H4 (cell line): Measurements from ENCODE around the gene HLA-DRB5. TPM values are rescaled to one million over a fixed set of nuclear protein-coding genes. Genes with fewer than 3 reads are reported as not detected.
"Not testable (repeated sequence)": the region's sequence is repeated elsewhere in the genome, so short reads cannot be mapped to it uniquely, and the experiment has no call there.

Source experiments
- DNase-seq: peaks from one replicate; pipeline ENCODE4 v3.0.0-alpha.2; 2015; ENCODE audit warnings: low spot score
- total RNA-seq: library from RNA; depleted of rRNA; stranded (reverse); fragments of >200 nt; shearing (Covaris generic); gene quantifications from 2 replicates; pipeline ENCODE4 v1.2.3, GENCODE V29; 2014; rRNA removed

The HLA-DRB5 gene
- total RNA-seq: not detected in 2 replicates

DNA sequence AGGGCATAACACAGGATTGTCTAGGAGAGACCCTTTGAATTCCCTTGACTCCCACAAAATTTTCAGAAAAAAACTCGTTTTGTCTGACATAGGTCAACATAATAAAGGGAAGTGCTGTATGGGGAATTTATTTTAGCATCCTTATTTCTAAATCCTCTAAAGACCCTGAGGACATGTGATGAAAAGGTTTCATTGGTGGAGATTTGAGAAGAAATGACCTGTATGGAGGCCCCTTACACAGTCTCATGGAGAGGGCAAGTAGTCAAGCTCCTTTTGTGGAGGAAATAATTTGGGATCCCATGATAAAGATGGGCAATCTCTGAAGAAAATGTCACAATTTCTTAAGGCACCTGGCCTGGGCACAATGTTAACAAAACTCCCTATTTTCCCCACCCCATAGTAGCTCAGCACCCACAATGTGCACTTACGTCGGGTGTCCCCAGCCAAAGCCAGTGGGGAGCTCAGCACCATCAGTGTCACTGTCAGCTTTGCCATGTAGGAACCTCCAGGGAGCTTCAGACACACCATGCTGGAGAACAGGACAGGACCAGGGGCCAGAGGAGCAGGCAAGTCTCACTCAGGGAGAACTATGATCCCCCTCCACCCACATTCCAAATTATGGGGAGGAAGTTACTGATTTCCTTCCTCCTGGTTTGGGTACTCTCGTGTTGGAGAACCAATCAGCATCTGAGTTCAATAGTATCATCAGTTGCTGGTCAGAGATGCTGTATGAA is at the start of gene HLA-DRB5:
TSS of gene HLA-DRB5 (minus strand) at position 591 of the 734 bp plus-strand sequence. CDS start at position 528, 63 bp downstream.
- DNase-seq: no peak

DNA sequence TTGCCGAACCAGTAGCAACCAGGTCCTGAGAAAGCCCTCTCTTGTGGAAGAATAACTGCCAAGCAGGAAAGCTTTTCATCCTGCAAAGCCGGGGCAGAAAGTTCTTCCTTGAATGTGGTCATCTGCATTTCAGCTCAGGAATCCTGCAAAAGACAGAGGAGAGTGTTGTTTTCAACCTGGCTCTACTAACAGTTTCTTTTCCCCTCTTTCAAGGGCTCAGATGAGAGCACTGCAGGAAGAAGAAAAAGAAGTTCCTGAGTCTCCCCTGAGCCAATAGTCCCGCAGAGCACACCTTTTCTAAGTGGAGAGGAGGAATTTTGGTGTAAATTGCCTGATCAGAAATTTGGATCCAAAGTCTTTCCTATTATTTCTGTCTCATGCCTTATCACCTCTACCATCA is 48.9 kb upstream of the HLA-DRB5 start:
- no peak for DNase-seq

DNA sequence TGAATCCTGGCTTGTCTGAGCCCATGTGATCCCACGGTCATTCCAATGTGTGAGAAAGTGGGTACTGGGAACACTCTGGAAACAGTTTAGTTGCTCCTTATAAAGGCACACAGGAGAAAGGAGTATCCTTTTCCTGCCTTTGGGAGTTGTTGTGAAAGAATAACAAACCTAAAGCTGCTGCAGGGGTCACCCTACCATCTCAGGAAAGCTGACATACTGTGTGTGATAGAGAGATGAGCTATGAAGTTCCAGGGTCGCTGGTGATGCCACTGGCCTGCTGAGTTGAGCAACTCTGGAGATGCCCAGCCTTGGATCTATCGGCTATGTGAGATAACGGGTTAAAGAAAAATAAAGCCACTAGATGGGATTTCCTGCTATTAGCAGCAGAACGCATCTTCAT is 47.4 kb upstream of the HLA-DRB5 start:
- DNase-seq: not testable (repeated sequence)

DNA sequence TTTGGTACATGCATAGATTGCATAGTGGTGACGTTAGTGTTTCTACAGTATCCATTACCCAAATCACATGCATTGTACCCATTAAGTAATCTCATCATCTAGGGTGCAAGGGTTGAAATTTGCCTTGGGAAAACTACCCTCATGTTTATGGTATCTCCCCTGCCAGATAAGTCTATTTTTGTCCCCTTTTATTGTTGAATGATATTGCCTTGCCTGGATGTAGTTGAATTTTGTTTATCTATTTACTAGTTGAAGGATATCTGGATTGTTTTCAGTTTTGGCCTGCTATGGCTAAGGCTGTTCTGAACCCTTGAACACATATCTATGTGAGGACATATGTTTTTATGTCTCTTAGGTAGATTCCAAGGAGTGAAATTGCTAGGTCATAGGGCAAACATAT is 46.2 kb upstream of the HLA-DRB5 start:
- DNase-seq: no peak

DNA sequence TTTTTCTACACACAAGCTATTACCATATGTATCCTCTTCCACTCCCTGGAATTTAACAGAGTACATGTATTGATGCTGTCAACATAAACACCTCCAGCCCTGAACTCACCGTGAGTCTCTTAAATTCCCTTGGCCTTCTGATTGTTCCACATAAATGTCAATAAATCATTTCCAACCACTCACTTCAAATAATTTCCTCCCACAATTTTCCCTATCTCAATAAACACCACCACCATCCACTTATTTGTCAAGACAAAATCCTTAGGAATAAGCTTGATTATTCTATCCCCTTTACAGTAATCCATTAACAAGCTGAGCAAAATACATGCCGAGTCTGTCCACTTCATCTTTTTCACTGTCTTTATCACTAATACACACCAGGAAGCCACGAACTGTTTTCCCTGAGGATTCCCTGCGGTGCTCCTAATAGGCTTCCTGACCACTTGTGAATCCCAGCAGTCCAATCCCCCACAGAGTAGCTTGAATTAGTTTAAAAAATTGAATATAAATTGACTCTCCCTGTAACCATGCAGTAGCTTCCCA is 40.3 kb upstream of the HLA-DRB5 start:
- DNase-seq: no peak

DNA sequence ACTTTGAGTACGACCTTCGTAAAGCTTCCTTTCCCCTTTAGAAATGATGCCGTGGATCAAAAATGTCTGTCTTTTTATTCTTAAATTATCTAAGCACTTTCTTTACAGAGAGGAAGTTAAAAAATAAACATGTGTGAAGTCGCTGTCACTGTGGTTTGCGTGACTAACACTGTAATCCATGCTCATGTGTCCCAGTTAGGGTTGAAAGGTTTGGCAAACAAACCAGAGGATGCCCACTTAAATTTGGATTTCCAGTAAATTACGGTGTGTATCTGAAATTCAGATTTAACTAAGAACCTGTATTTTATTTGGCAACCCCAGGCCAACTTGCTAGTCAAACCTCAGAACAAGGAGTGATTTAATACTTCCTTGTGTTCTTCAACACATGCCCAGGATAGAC is 38.5 kb upstream of the HLA-DRB5 start:
- DNase-seq: no peak

DNA sequence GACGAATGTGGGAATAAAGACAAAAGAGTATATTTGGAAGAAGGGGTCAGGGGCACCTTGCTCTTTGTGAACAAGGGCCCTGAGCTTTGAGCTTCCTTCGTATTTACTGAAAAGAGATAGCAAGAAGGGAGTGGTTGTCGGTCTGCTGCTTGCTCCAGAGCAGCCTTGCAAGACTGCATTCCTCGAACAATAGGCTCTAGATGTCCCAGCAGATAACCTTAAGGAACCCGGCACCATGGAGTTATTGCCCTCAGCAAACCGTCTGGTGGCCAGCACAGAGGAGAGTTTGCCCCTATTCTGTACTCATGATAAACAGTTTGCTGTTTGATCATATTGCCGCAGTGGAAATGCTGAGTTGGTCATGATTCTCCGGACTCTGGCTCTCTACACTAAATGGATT is 36.9 kb upstream of the HLA-DRB5 start:
- no peak for DNase-seq

DNA sequence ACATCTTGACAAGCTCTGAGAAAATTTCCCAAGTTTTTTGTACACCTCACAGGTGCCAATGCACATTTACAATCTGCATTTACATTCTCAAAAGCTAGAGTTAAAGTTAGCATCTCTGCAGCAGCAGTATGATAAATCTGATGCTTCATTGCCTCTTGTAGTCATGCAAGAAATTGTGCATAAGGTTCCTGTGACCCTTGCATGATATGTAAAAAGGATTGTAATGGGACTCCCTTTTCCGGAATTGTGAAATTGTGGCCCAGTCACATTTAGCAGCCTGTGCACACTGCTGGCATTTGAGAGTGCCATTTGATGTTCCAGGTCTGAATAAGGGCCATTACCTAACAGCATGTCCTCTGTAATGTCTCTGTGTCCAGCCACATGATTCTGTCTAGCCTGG is 35.4 kb upstream of the HLA-DRB5 start:
- DNase-seq: no peak

DNA sequence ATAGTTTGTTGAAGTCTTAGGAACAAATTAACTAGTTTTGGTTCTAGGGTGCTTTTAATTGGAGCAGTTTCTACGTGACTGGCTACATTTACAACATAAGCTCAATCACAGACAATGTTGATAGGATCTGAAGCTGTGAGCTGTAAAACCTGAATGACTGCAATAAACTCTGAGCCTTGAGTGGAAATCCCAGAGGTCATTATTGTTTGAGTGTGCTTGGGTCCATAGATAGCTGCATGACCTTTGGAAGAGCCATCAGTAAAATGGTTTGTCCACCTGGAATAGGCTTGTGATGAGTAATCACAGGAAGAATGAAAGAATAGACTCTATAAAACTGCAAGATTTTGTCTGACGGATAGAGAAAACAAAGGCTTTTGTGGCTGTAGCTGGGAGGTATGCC is 32.9 kb upstream of the HLA-DRB5 start:
- DNase-seq: no peak

DNA sequence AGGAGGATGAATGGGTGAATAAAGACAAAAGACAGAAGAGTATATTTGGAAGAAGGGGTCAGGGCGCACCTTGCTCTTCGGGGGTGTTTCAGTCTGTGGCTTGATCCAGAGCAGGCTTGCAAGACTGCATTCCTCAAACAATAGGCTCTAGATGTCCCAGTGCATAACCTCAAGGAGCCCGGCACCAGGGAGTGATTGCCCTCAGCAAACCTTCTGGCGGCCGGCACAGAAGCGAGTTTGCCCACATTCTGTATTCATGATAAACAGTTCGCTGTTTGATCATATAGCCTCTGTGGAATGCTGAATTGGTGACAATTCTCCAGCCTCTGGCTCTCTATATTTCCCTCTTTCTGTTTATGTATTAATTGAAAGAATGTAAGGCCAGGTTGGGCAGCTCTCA is 29.7 kb upstream of the HLA-DRB5 start:
- DNase-seq: no peak

DNA sequence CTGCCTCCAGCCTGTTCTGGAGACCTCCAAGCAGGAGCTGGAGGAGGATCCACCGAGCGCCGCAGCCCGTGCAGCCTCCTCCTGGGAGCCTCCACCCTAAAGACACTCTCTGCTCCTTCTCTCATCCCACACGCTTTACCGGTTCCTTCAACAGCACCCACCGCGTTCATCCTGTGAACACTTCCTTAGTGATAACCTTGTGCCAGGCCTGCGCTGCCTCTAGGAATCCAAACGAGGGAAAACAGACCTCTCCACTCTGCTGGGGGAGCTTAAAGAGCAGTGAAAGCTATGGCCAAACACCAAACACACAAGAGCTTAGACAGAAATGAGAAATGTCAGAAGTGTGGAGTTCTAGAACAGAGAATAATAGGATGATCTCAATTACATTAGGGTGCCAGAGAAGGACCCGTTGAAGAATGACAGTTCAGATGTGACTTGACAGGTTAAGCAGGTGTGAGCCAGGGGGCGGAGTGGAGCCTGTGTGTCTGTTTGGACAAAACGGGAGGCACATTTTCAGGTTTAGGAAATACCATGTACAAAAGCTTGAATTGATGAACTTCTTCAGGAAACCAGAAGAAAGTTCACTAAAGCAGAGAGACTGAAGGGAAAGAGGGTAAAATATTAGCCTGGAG is 28.5 kb upstream of the HLA-DRB5 start:
- DNase-seq: no peak

DNA sequence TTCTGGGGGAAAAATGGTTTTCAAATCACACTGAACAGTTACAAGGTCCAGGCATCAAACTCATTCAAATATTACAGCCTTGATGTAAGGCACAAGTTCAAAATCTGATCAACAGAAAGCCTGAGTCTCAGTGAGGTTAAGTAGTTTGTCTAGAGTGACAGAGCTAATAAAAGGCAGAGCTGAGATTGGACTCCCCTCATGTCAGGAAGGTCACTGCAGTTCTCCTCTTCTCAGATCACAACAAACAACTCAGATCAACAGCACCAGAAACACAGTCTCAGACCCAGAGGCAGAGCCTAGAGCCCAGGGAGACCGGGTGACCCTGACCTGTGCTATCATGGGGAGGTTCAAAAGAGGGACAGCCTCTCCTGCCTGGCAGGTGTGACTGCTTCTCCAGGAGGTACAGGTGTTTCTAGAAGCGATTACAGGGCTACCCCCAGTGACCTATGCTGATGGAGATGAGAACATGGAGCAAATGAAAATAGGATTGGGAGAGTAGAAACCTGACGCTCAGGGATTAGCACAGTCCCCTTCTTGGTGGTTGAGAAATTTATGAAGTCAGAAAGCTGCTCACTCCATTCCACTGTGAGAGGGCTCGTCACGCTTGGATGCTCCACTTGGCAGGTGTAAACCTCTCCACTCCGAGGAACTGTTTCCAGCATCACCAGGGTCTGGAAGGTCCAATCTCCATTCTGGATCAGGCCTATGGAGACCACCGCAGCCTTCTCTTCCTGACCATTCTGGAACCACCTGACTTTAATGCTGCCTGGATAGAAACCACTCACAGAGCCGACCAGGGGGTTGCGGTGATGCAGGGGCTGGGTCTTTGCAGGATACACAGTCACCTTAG is 24.3 kb upstream of the HLA-DRB5 start:
- DNase-seq: no peak

DNA sequence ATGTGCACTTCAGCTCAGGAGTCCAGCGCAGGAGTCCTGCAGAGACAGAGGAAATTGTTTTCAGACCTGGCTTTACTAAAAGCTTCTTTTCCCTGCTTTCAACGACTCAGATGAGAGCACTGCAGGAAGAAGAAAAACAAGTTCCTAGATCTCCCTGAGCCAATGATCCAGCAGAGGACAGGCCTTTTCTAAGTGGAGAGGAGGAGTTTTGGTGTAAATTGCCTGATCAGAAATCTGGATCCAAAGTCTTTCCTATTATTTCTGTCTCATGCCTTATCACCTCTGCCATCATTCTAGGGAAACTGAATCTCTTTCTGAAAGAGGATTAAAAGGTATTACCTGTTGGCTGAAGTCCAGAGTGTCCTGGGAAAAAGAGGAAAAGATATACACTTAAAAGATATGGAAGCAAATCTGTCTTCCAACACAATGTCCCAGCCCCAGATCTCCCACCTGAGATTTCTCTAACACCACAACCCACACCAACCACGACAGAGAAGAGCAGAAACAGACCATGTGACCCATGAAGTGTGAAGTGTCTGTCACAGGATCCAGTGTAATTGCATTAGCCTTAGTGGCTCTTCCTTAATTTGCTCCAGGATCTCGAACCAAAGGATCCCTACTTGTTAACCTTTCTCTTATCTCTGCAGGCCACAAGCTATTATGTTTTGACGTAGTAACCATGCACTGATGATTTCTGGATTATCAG is 23.1 kb upstream of the HLA-DRB5 start:
- no peak for DNase-seq

DNA sequence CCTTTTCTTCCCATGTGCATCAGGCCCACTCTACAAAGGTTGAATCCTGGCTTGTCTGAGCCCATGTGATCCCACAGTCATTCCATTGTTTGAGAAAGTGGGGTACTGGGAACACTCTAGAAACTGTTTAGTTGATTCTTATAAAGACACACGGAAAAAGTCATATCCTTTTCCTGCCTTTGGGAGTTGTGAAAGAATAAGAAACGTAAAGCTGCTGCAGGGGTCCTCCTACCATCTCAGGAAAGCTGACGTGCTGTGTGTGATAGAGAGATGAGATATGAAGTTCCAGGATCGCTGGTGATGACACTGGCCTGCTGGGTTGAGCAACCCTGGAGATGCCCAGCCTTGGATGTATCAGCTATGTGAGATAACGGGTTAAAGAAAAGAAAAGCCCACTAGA is 21.3 kb upstream of the HLA-DRB5 start:
- no peak for DNase-seq

DNA sequence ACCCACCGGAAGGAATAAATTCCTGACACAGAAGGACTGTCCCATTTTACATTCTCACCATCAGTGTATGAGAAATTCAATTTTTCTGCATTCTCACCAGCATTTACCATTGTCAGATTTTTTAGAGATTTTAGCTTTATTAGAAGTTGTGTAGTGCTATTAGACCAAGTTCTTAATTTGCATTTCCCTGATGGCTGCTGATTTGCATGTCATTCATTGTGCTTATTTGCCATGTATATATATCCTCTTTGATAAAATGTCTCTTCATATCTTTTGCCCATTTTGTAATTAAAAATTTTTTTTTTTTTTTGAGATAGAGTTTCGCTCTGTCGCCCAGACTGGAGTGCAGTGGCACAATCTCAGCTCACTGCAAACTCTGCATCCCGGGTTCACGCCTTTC is 9.8 kb upstream of the HLA-DRB5 start:
- DNase-seq: no peak

DNA sequence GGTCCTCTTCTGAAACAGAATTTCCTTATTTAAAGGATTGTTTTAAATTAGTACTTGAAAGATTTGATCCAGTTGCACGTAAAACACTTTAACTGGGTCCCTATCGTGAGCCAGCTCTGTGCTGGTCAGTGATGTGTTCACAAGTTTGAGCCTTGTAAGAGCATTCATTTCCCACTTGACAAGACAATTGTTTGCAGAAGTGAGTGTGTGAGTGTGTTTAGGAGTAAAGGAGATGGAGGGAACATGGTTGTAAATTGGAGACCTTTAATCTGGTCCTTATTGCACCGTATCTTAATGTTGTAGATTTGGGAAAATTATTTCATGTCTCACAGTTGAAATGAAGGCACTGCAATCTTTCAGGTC is 325 bp upstream of the HLA-DRB5 start:
- not testable (repeated sequence) for DNase-seq

DNA sequence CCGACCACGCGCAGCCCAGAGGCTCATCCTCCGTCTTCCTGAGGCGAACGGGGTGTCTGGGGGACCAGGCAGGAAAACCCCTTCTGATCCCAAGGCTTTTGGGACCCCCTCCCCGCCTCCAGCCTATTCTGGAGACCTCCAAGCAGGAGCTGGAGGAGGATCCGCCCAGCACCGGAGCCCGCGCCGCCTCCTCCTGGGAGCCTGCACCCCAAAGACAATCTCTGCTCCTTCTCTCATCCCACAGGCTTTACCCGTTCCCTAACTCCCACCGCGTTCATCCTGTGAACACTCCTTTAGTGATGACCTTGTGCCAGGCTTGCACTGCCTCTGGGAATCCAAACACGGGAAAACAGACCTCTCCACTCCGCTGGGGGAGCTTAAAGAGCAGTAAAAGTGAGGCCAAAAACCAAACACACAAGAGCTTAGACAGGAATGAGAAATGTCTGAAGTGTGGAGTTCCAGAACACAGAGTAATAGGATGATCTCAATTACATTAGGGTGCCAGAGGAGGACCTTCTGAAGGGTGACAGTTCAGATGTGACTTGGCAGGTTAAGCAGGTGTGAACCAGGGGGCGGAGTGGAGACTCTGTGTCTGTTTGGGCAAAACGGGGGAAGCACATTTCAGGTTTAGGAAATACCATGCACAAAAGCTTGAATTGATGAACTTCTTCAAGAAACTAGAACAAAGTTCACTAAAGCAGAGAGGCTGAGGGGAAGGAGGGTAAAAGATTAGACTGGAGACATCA is 7.6 kb downstream of the HLA-DRB5 start:
- DNase-seq: no peak

DNA sequence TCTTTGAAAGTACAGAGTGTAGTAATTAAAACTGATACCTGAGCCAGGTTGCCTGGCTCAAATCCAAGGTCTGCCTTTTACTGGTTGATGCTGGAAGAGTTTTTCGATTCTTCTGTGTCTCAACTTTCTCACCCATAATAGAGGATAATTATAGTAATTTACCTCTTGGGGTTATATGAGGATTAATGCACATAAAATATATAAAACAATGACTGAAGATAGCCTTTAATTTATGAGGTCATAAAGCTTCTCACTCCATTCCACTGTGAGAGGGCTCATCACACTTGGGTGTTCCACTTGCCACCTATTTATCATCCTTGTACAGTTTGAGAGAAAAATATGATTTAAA is 10.2 kb downstream of the HLA-DRB5 start:
- DNase-seq: no peak

DNA sequence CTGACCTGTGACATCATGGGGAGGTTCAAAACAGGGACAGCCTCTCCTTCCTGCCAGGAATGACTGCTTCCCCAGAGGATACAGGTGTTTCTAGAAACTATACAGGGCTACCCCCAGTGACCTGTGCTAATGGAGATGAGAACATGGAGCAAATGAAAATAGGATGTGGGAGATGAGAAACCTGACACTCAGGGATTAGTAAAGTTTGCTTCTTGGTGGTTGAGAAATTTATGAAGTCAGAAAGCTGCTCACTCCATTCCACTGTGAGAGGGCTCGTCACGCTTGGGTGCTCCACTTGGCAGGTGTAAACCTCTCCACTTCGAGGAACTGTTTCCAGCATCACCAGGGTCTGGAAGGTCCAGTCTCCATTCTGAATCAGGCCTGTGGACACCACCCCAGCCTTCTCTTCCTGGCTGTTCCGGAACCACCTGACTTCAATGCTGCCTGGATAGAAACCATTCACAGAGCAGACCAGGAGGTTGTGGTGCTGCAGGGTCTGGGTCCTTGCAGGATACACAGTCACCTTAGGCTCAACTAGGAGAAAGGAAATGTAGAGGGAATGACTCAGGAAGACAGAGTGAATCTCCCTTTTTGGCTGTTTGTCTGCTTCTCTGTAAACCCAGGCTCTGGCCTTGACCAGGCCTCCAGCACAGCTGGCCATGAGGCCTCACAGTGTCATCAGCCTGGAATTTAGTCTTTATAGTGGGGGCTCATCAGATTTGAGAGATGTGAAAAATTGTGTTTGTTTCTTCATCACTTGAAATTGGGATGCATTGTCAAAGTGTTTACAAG is 10.8 kb downstream of the HLA-DRB5 start:
- DNase-seq: no peak
